Spleen (tissue), 7 donors: Measurements from ENCODE around the gene CSH1.

Experiments
- CTCF ChIP-seq, 11 experiments: fragments of 200-600 bp in 7 of 11; fragments of 450-650 bp in 4 of 11; sonication (generic) in 4 of 11; IDR thresholded peaks in 8 of 11; conservative IDR thresholded peaks in 3 of 11; 1 replicate in 7 of 11; 2 replicates in 4 of 11; pipeline versions ENCODE4 v1.4.0 to v1.8.0; 2016 to 2021; ENCODE audit warnings: antibody characterized with exemption in 11 of 11, inconsistent platforms in 4 of 11, mild to moderate bottlenecking in 1 of 11
- POLR2A ChIP-seq, 3 donors: fragments of 450-650 bp; IDR thresholded peaks; one replicate each; pipeline ENCODE4 v1.5.1; 2017; ENCODE audit warnings: antibody characterized with exemption in 3 of 3, mild to moderate bottlenecking in 1 of 3
- donor health status: DM: no; HTN: no; CAD: no; lungs with moderate emphysema.
- donor health status: DM: no; HTN: no; CAD: no.
- donor health status: DM: no; HTN: no; CAD: no.

GRCh38 chr17:63859257-63859656, 37.1 kb downstream of the CSH1 start:
- TF ChIP-seq CTCF (IDR thresholded peaks at IDR 0.05 in 8 of 11, conservative IDR thresholded peaks at IDR 0.05 in 3 of 11) (no peak), POLR2A (IDR thresholded peaks at IDR 0.05) (no peak)
